Endodermal cell (in vitro differentiated cells): ENCODE results near the gene RIN3. TPM values are rescaled to one million over a fixed set of nuclear protein-coding genes. Genes with fewer than 3 reads are reported as not detected.

Experiments used
- DNase-seq: peaks from one replicate; pipeline ENCODE4 v3.0.0-alpha.2; 2017
- H3K27ac ChIP-seq: 2 replicates; pipeline ENCODE4 v1.5.1; 2013; ENCODE audit warnings: mild to moderate bottlenecking, low read depth, low read length, moderate library complexity
- H3K27me3 ChIP-seq: 2 replicates; pipeline ENCODE4 v1.6.1; 2013; ENCODE audit warnings: mild to moderate bottlenecking, low read length, moderate library complexity; ENCODE audit not compliant: insufficient read depth, control insufficient read depth, poor library complexity, severe bottlenecking
- H3K36me3 ChIP-seq: 2 replicates; pipeline ENCODE4 v1.7.0; 2013; ENCODE audit warnings: mild to moderate bottlenecking, low read length, moderate library complexity; ENCODE audit not compliant: control insufficient read depth, insufficient read depth
- H3K4me1 ChIP-seq: one replicate; pipeline ENCODE4 v1.7.0; 2013; ENCODE audit warnings: low read length; ENCODE audit not compliant: control insufficient read depth, insufficient read depth
- H3K4me3 ChIP-seq: 2 replicates; pipeline ENCODE4 v1.5.1; 2013; ENCODE audit warnings: mild to moderate bottlenecking, low read length, moderate library complexity
- H3K9ac ChIP-seq: 2 replicates; pipeline ENCODE4 v1.6.1; 2013; ENCODE audit warnings: mild to moderate bottlenecking, low read length, moderate library complexity; ENCODE audit not compliant: poor library complexity, severe bottlenecking; ENCODE audit errors: extremely low read depth
- H3K9me3 ChIP-seq: 2 replicates; pipeline ENCODE4 v1.6.1; 2013; ENCODE audit warnings: mild to moderate bottlenecking, low read length, moderate library complexity; ENCODE audit not compliant: control insufficient read depth
- H3K27ac Mint-ChIP-seq: 2 replicates; pipeline ENCODE4 v1.8.0; 2020; ENCODE audit warnings: mixed read lengths
- H3K27me3 Mint-ChIP-seq: 2 replicates; pipeline ENCODE4 v1.8.0; 2021; ENCODE audit warnings: mild to moderate bottlenecking, mixed read lengths; ENCODE audit not compliant: insufficient read depth
- H3K36me3 Mint-ChIP-seq: 2 replicates; pipeline ENCODE4 v1.8.0; 2020; ENCODE audit warnings: low read depth, mixed read lengths
- H3K4me1 Mint-ChIP-seq: 2 replicates; pipeline ENCODE4 v1.8.0; 2020; ENCODE audit warnings: mixed read lengths
- H3K4me3 Mint-ChIP-seq: 2 replicates; pipeline ENCODE4 v1.8.0; 2020; ENCODE audit warnings: mild to moderate bottlenecking, moderate library complexity, mixed read lengths
- H3K9me3 Mint-ChIP-seq: 2 replicates; pipeline ENCODE4 v1.8.0; 2020; ENCODE audit warnings: mild to moderate bottlenecking, mixed read lengths
- CTCF ChIP-seq: fragments of 200-600 bp; sonication (generic); conservative IDR thresholded peaks from 2 replicates; pipeline ENCODE4 v1.5.0; 2021; ENCODE audit warnings: antibody characterized with exemption, mild to moderate bottlenecking
- WGBS, 2 experiments: methylation state at CpG; one replicate each; pipeline versions ENCODE4 v1.1.5 to v1.1.7; 2013; ENCODE audit warnings: missing lambda C conversion rate in 2 of 2, mixed read lengths in 1 of 2; ENCODE audit not compliant: insufficient coverage in 1 of 2, insufficient read length in 1 of 2; 5-methylcytosine and 5-hydroxymethylcytosine counted together
- total RNA-seq, 2 donors: library from RNA; stranded (reverse); fragmentation: NEBNext Ultra II Directional in 1 of 2; extraction: Animal tissue kit (Norgen Biotek cat#: 25700) in 1 of 2; gene quantifications; 2 replicates in 1 of 2; 3 replicates in 1 of 2; pipeline ENCODE4 v1.2.1, GENCODE V29; 2021

Gene RIN3
- total RNA-seq, 2 donors from 2014 or later = 5.2 to 6.0 TPM

GRCh38 chr14:92555465-92556111 lies 42.0 kb downstream of the RIN3 start:
- Histone ChIP-seq H3K36me3 (no peaks in the 10 kb centered on the region), H3K4me1 (no peaks in the 10 kb centered on the region), H3K9me3 (no peaks in the 10 kb centered on the region), H3K27ac (no peak overlapping the region), H3K27me3 (no peaks in the 10 kb centered on the region), H3K4me3 (no peak overlapping the region), H3K9ac (no peak overlapping the region)
- Mint-ChIP-seq H3K4me3 (no peak overlapping the region), H3K36me3 (no peaks in the 10 kb centered on the region), H3K9me3 (no peaks in the 10 kb centered on the region), H3K4me1 (no peaks in the 10 kb centered on the region), H3K27ac (no peak overlapping the region), H3K27me3 (no peaks in the 10 kb centered on the region)
- WGBS, 2 experiments = 91 to 96% methylated on average over 11 to 13 of the region's 13 CpGs
- no peak for TF ChIP-seq CTCF
- DNase-seq = no peak

- no peak for TF ChIP-seq CTCF
- Mint-ChIP-seq H3K27me3 (no peaks in the 10 kb centered on the region), H3K4me1 (no peaks in the 10 kb centered on the region), H3K4me3 (no peak overlapping the region), H3K36me3 (no peaks in the 10 kb centered on the region), H3K9me3 (no peaks in the 10 kb centered on the region), H3K27ac (no peak overlapping the region)
- Histone ChIP-seq H3K9me3 (no peaks in the 10 kb centered on the region), H3K36me3 (no peaks in the 10 kb centered on the region), H3K27me3 (no peaks in the 10 kb centered on the region), H3K9ac (no peak overlapping the region), H3K4me3 (no peak overlapping the region), H3K27ac (no peak overlapping the region), H3K4me1 (no peaks in the 10 kb centered on the region)
- 92 to 96% methylated on average over 3 to 4 of the region's 4 CpGs for WGBS, 2 experiments
- DNase-seq = no peak
Measured at GRCh38 chr14:92556255-92556741, 42.7 kb downstream of the RIN3 start.

DNA sequence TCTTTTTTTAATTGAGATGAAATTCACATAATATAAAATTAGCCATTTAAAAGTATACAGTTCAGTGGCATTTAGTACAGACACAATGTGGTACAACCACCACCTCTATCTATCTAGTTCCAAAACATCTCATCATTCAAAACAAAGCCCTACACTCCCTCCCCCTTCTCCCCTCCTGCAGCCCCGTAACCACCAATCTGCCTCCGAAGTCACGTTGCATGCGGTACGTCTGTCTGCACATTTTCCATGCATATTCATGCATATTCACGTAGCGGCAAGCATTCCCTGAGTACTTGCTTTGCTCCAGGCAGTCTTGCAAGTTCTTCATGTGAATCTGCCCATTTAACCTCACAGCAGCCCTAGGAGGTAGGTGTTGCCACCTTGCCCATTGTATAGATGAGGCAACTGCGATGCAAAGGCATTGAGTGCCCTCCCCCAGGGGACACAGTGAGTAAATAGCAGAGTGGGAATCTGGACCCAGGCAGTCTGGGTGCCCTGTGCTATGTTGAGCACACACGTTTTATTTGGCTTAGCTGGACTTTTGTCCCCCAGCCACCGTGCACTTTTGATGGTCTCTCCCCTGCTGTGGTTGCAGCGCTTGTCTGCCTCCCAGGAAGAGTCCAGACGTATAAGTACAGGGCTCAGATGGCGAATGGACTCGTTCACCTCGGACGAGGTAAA lies 43.4 kb downstream of the RIN3 start:
- H3K27me3 ChIP-seq = no peaks in the 10 kb centered on the region
- TF ChIP-seq CTCF = no peak
- Mint-ChIP-seq H3K27ac (peak overlapping the region; percentile 27), H3K27me3 (no peaks in the 10 kb centered on the region), H3K4me3 (no peak overlapping the region), H3K9me3 (no peaks in the 10 kb centered on the region), H3K4me1 (no peaks in the 10 kb centered on the region), H3K36me3 (no peaks in the 10 kb centered on the region)
- no peak overlapping the region for H3K4me3 ChIP-seq
- H3K27ac ChIP-seq = no peak overlapping the region
- H3K9me3 ChIP-seq = no peaks in the 10 kb centered on the region
- H3K36me3 ChIP-seq = no peaks in the 10 kb centered on the region
- no peaks in the 10 kb centered on the region for H3K4me1 ChIP-seq
- no peak overlapping the region for H3K9ac ChIP-seq
- whole genome bisulfite sequencing, 2 experiments = 89 to 90% methylated on average over 13 to 16 of the region's 16 CpGs
- DNase-seq = no peak
